H1 (cell line): ENCODE measurements around the gene SLITRK3. TPM values are rescaled to one million over a fixed set of nuclear protein-coding genes. Genes with fewer than 3 reads are reported as not detected.

Source experiments
- CTCF ChIA-PET: fragments of 300-600 bp; sonication (Branson Sonifier 250); formaldehyde crosslinking; loops from one replicate; lab custom pipeline; 2021; ENCODE audit not compliant: partially characterized antibody; lab: Charles Lee
- POLR2A ChIA-PET: fragments of 300-600 bp; sonication (Branson Sonifier 250); formaldehyde crosslinking; loops from one replicate; lab custom pipeline; 2021; ENCODE audit warnings: inconsistent platforms; ENCODE audit not compliant: partially characterized antibody; lab: Charles Lee
- DNase-seq, 2 experiments: peaks; one replicate each; pipeline versions ENCODE4 v3.0.0 to v3.0.0-alpha.2; 2010 to 2022; ENCODE audit warnings: low spot score in 2 of 2, low read depth in 1 of 2, mixed read lengths in 1 of 2
- FAIRE-seq: peaks from 2 replicates; lab custom pipeline; 2011; peaks lifted over from hg19 to GRCh38; lab: Jason Lieb, UNC
- H2AFZ ChIP-seq: 2 replicates; pipeline ENCODE4 v1.8.1; 2012; ENCODE audit warnings: low read length, inconsistent platforms
- H2AK5ac ChIP-seq: 2 replicates; pipeline ENCODE4 v1.6.1; 2013; ENCODE audit warnings: low read depth, low read length
- H2BK120ac ChIP-seq: replicated peaks from 2 replicates; pipeline ENCODE3; 2013; ENCODE audit warnings: low read depth, low read length, inconsistent platforms
- H2BK12ac ChIP-seq: 2 replicates; pipeline ENCODE4 v1.6.1; 2013; ENCODE audit warnings: low read depth, low read length
- H2BK15ac ChIP-seq: 2 replicates; pipeline ENCODE4 v1.6.1; 2013; ENCODE audit warnings: low read length
- H2BK20ac ChIP-seq: 2 replicates; pipeline ENCODE4 v1.6.1; 2013; ENCODE audit warnings: low read length
- H2BK5ac ChIP-seq: 2 replicates; pipeline ENCODE4 v1.6.1; 2013; ENCODE audit warnings: low read depth, low read length
- H3K14ac ChIP-seq: 2 replicates; pipeline ENCODE4 v1.6.1; 2013; ENCODE audit warnings: inconsistent platforms; ENCODE audit not compliant: insufficient read length
- H3K18ac ChIP-seq: 2 replicates; pipeline ENCODE4 v1.6.1; 2013; ENCODE audit warnings: low read length; ENCODE audit errors: extremely low read depth
- H3K23ac ChIP-seq: 2 replicates; pipeline ENCODE4 v1.6.1; 2013; ENCODE audit warnings: inconsistent platforms; ENCODE audit not compliant: insufficient read length
- H3K23me2 ChIP-seq: 2 replicates; pipeline ENCODE4 v1.6.1; 2013; ENCODE audit warnings: low read depth, low read length
- H3K27ac ChIP-seq: 2 replicates; pipeline ENCODE4 v1.6.1; 2011; ENCODE audit warnings: low read depth, low read length, inconsistent platforms
- H3K27me3 ChIP-seq, 4 experiments: replicated peaks in 1 of 4; 1 replicate in 1 of 4; 2 replicates in 3 of 4; pipeline versions ENCODE4 v1.6.1 to v1.8.1; 2011 to 2013; ENCODE audit warnings: low read length in 3 of 4, mild to moderate bottlenecking in 3 of 4, inconsistent platforms in 2 of 4, mixed read lengths in 2 of 4, moderate library complexity in 1 of 4; ENCODE audit not compliant: control insufficient read depth in 3 of 4, insufficient read depth in 3 of 4; ENCODE audit errors: extremely low read depth in 1 of 4
- H3K36me3 ChIP-seq, 4 experiments: 2 replicates each; pipeline versions ENCODE4 v1.6.1 to v1.8.1; 2011 to 2013; ENCODE audit warnings: mild to moderate bottlenecking in 4 of 4, low read length in 3 of 4, moderate library complexity in 2 of 4, control low read depth in 1 of 4, inconsistent platforms in 1 of 4; ENCODE audit not compliant: insufficient read depth in 4 of 4, control insufficient read depth in 2 of 4
- H3K4ac ChIP-seq: replicated peaks from 2 replicates; pipeline ENCODE3; 2013; ENCODE audit warnings: low read length, low read depth, mixed read lengths, inconsistent platforms; ENCODE audit not compliant: insufficient read length
- H3K4me1 ChIP-seq, 4 experiments: replicated peaks in 1 of 4; 1 replicate in 1 of 4; 2 replicates in 3 of 4; pipeline versions ENCODE4 v1.6.1 to v1.8.1; 2011 to 2013; ENCODE audit warnings: low read length in 3 of 4, inconsistent platforms in 2 of 4, mixed read lengths in 1 of 4; ENCODE audit not compliant: insufficient read depth in 4 of 4, control insufficient read depth in 3 of 4
- H3K4me2 ChIP-seq, 2 experiments: 2 replicates each; pipeline versions ENCODE4 v1.6.1 to v1.8.1; 2011 to 2013; ENCODE audit warnings: low read depth in 2 of 2, low read length in 2 of 2, control low read depth in 1 of 2, inconsistent platforms in 1 of 2, mild to moderate bottlenecking in 1 of 2; ENCODE audit not compliant: insufficient read depth in 1 of 2
- H3K4me3 ChIP-seq, 4 experiments: fragments of 200-600, 300-600 bp in 1 of 4; sonication (generic), shearing (Covaris generic), sonication (Bioruptor Twin) in 1 of 4; 2 replicates each; pipeline versions ENCODE4 v1.5.1 to v1.8.1; 2011 to 2016; ENCODE audit warnings: low read length in 4 of 4, low read depth in 3 of 4, control low read depth in 2 of 4, inconsistent platforms in 2 of 4, mild to moderate bottlenecking in 2 of 4, mixed read lengths in 1 of 4, moderate library complexity in 1 of 4; ENCODE audit not compliant: insufficient read depth in 2 of 4; ENCODE audit errors: extremely low read depth in 1 of 4
- H3K56ac ChIP-seq: replicated peaks from 2 replicates; pipeline ENCODE3; 2013; ENCODE audit warnings: low read depth, mild to moderate bottlenecking, mixed read lengths, low read length, inconsistent platforms; ENCODE audit not compliant: insufficient read length
- H3K79me1 ChIP-seq: 2 replicates; pipeline ENCODE4 v1.6.1; 2013; ENCODE audit warnings: low read depth, low read length, control low read depth
- H3K79me2 ChIP-seq, 2 experiments: 2 replicates each; pipeline versions ENCODE4 v1.6.1 to v1.8.1; 2012 to 2013; ENCODE audit warnings: low read length in 2 of 2, mild to moderate bottlenecking in 2 of 2, inconsistent platforms in 1 of 2; ENCODE audit not compliant: insufficient read depth in 2 of 2, control insufficient read depth in 1 of 2
- H3K9ac ChIP-seq, 4 experiments: replicated peaks in 1 of 4; 1 replicate in 1 of 4; 2 replicates in 3 of 4; pipeline versions ENCODE4 v1.6.1 to v1.8.1; 2011 to 2013; ENCODE audit warnings: low read depth in 3 of 4, low read length in 3 of 4, control low read depth in 2 of 4, mild to moderate bottlenecking in 2 of 4, moderate library complexity in 2 of 4, inconsistent platforms in 1 of 4; ENCODE audit errors: extremely low read depth in 1 of 4
- H3K9me3 ChIP-seq, 2 experiments: 2 replicates each; pipeline versions ENCODE4 v1.6.1 to v1.8.1; 2012 to 2013; ENCODE audit warnings: mild to moderate bottlenecking in 2 of 2, moderate library complexity in 2 of 2, control low read depth in 1 of 2, inconsistent platforms in 1 of 2, low read depth in 1 of 2, low read length in 1 of 2, mixed read lengths in 1 of 2; ENCODE audit not compliant: insufficient read depth in 2 of 2
- H4K20me1 ChIP-seq, 2 experiments: replicated peaks in 1 of 2; 2 replicates each; pipeline versions ENCODE3 to v1.8.1; 2011 to 2013; ENCODE audit warnings: inconsistent platforms in 2 of 2, low read length in 2 of 2, mild to moderate bottlenecking in 1 of 2; ENCODE audit not compliant: insufficient read depth in 2 of 2, control insufficient read depth in 1 of 2
- H4K5ac ChIP-seq: 2 replicates; pipeline ENCODE4 v1.6.1; 2013; ENCODE audit warnings: low read length, low read depth, mixed read lengths, inconsistent platforms; ENCODE audit not compliant: insufficient read length
- H4K8ac ChIP-seq: 2 replicates; pipeline ENCODE4 v1.8.0; 2013; ENCODE audit warnings: mild to moderate bottlenecking, moderate library complexity, low read length, inconsistent platforms; ENCODE audit not compliant: insufficient read depth; ENCODE audit errors: extremely low read depth
- H4K91ac ChIP-seq: replicated peaks from 2 replicates; pipeline ENCODE3; 2013; ENCODE audit warnings: low read length, mixed read lengths, inconsistent platforms; ENCODE audit not compliant: insufficient read length
- BRCA1 ChIP-seq: IDR thresholded peaks from 2 replicates; pipeline ENCODE4 v1.6.1; 2012; ENCODE audit warnings: low read depth, low read length, improper control_type of control experiment
- CBX8 ChIP-seq: fragments of 300-800, 300-1000 bp; sonication (generic); IDR thresholded peaks from 2 replicates; pipeline ENCODE4 v1.7.1; 2016; ENCODE audit warnings: low read depth, low read length, borderline replicate concordance
- FOSL1 ChIP-seq: IDR thresholded peaks from 2 replicates; pipeline ENCODE4 v1.6.1; 2011; ENCODE audit warnings: mild to moderate bottlenecking, low read depth, low read length, moderate library complexity; ENCODE audit not compliant: insufficient read depth
- NANOG ChIP-seq: IDR thresholded peaks from 2 replicates; pipeline ENCODE4 v1.6.1; 2011; ENCODE audit warnings: low read length, low read depth, mild to moderate bottlenecking, inconsistent platforms; ENCODE audit not compliant: insufficient read depth, poor library complexity, severe bottlenecking
- POLR2AphosphoS5 ChIP-seq: IDR thresholded peaks from 2 replicates; pipeline ENCODE4 v1.6.1; 2011; ENCODE audit warnings: low read depth, low read length
- RAD21 ChIP-seq, 2 experiments: IDR thresholded peaks in 1 of 2; conservative IDR thresholded peaks in 1 of 2; 2 replicates each; pipeline ENCODE4 v1.6.1; 2011; ENCODE audit warnings: low read depth in 2 of 2, low read length in 2 of 2, improper control_type of control experiment in 1 of 2, inconsistent platforms in 1 of 2, mild to moderate bottlenecking in 1 of 2, moderate library complexity in 1 of 2
- SAP30 ChIP-seq: fragments of 300-600 bp; sonication (generic); IDR thresholded peaks from 2 replicates; pipeline ENCODE4 v1.7.1; 2012; ENCODE audit warnings: low read length, moderate library complexity, mild to moderate bottlenecking, inconsistent platforms; ENCODE audit not compliant: insufficient read depth, insufficient replicate concordance
- SUZ12 ChIP-seq: fragments of 200-600 bp; sonication (generic); IDR thresholded peaks from 2 replicates; pipeline ENCODE4 v1.6.1; 2012; ENCODE audit warnings: mild to moderate bottlenecking, inconsistent platforms, low read length, moderate library complexity, mixed read lengths
- TEAD4 ChIP-seq: IDR thresholded peaks from 2 replicates; pipeline ENCODE4 v1.6.1; 2012; ENCODE audit warnings: low read depth, low read length, inconsistent platforms, mixed read lengths
- WGBS, 2 experiments: shearing (Covaris generic) in 1 of 2; methylation state at CpG; one replicate each; pipeline versions ENCODE4 v1.1.6 to v1.1.7; 2013 to 2015; ENCODE audit warnings: low lambda C conversion rate in 2 of 2, mixed read lengths in 2 of 2, inconsistent platforms in 1 of 2, low coverage in 1 of 2, missing lambda C conversion rate in 1 of 2; ENCODE audit not compliant: insufficient replicate concordance in 2 of 2, insufficient coverage in 1 of 2, insufficient read length in 1 of 2; ENCODE audit errors: extremely low coverage in 1 of 2, missing lambda C conversion rate in 1 of 2; 5-methylcytosine and 5-hydroxymethylcytosine counted together
- polyA plus RNA-seq, 7 experiments: library from polyadenylated mRNA; depleted of rRNA in 3 of 7; stranded (reverse) in 5 of 7; unstranded in 2 of 7; fragments of >200 nt in 5 of 7; fragments of 200-250 nt in 2 of 7; gene quantifications; 1 replicate in 5 of 7; 2 replicates in 1 of 7; 4 replicates in 1 of 7; pipeline versions ENCODE4 v1.2.1 to v1.2.3, GENCODE V29; 2011 to 2013; ENCODE audit warnings: missing spikeins in 2 of 7, mixed read lengths in 2 of 7
- total RNA-seq: library from RNA; stranded (reverse); fragmentation: NEBNext Ultra II Directional; extraction: Animal tissue kit (Norgen Biotek cat#: 25700); gene quantifications from 2 replicates; pipeline ENCODE4 v1.2.1, GENCODE V29; 2021
- TF ChIP-seq, protein P1 (sequence below): IDR thresholded peaks from 2 replicates; pipeline ENCODE4 v1.6.1; 2012; ENCODE audit warnings: inconsistent platforms
- TF ChIP-seq, protein P2 (sequence below), 3 experiments: IDR thresholded peaks; 1 replicate in 2 of 3; 2 replicates in 1 of 3; pipeline versions ENCODE4 v1.5.1 to v1.6.1; 2011; ENCODE audit warnings: low read length in 3 of 3, mild to moderate bottlenecking in 3 of 3, inconsistent platforms in 2 of 3, low read depth in 1 of 3, moderate library complexity in 1 of 3; ENCODE audit not compliant: insufficient read depth in 1 of 3; ENCODE audit errors: control extremely low read depth in 1 of 3

The SLITRK3 gene
- total and polyA plus RNA-seq, 2 of the 8 experiments (the other 6 are each of a cell fraction or from before 2014, with no cell fraction given) = 0.71 to 3.4 TPM

- 97% methylated on average over 3 of the region's 3 CpGs; no CpG with 5 or more reads in 1 of the 2 experiments for WGBS, 2 experiments
- Histone ChIP-seq H2BK120ac (no peak overlapping the region), H2AK5ac (no peak overlapping the region), H3K9ac (no peak overlapping the region), H3K79me2 (no peaks in the 10 kb centered on the region), H2BK5ac (no peak overlapping the region), H3K4me3 (no peak overlapping the region), H3K4me2 (no peak overlapping the region), H2BK15ac (no peak overlapping the region), H3K56ac (no peak overlapping the region), H4K91ac (no peak overlapping the region), H3K9me3 (no peaks in the 10 kb centered on the region), H3K4me1 (no peaks in the 10 kb centered on the region), H3K36me3 (no peaks in the 10 kb centered on the region), H3K18ac (no peak overlapping the region), H3K79me1 (no peaks in the 10 kb centered on the region), H4K8ac (no peak overlapping the region), H2BK20ac (no peak overlapping the region), H3K27ac (no peak overlapping the region), H3K23ac (no peak overlapping the region), H2BK12ac (no peak overlapping the region), H3K27me3 (no peaks in the 10 kb centered on the region), H3K4ac (no peak overlapping the region), H4K20me1 (no peaks in the 10 kb centered on the region), H3K14ac (no peak overlapping the region), H4K5ac (no peak overlapping the region), H2AFZ (no peak overlapping the region), H3K23me2 (no peaks in the 10 kb centered on the region)
- no peak for FAIRE-seq
- POLR2A ChIA-PET = no interaction called here
- no peak for TF ChIP-seq TEAD4
- TF ChIP-seq, protein P1, sequence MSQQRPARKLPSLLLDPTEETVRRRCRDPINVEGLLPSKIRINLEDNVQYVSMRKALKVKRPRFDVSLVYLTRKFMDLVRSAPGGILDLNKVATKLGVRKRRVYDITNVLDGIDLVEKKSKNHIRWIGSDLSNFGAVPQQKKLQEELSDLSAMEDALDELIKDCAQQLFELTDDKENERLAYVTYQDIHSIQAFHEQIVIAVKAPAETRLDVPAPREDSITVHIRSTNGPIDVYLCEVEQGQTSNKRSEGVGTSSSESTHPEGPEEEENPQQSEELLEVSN = no peak
- no peak for TF ChIP-seq RAD21 (IDR thresholded peaks at IDR 0.05 in 1 of 2, conservative IDR thresholded peaks at IDR 0.05 in 1 of 2; ENCODE audit: low read depth in 2 of 2, low read length in 2 of 2)
- TF ChIP-seq, protein P2, sequence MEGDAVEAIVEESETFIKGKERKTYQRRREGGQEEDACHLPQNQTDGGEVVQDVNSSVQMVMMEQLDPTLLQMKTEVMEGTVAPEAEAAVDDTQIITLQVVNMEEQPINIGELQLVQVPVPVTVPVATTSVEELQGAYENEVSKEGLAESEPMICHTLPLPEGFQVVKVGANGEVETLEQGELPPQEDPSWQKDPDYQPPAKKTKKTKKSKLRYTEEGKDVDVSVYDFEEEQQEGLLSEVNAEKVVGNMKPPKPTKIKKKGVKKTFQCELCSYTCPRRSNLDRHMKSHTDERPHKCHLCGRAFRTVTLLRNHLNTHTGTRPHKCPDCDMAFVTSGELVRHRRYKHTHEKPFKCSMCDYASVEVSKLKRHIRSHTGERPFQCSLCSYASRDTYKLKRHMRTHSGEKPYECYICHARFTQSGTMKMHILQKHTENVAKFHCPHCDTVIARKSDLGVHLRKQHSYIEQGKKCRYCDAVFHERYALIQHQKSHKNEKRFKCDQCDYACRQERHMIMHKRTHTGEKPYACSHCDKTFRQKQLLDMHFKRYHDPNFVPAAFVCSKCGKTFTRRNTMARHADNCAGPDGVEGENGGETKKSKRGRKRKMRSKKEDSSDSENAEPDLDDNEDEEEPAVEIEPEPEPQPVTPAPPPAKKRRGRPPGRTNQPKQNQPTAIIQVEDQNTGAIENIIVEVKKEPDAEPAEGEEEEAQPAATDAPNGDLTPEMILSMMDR (IDR thresholded peaks at IDR 0.05; ENCODE audit: control extremely low read depth in 1 of 3, insufficient read depth in 1 of 3, low read depth in 1 of 3, low read length in 3 of 3) = no peak
- TF ChIP-seq CBX8 = no peak
- no peak for TF ChIP-seq SUZ12
- TF ChIP-seq NANOG = no peak
- no peak for TF ChIP-seq SAP30
- TF ChIP-seq BRCA1 = no peak
- no peak for TF ChIP-seq FOSL1
- no peak for TF ChIP-seq POLR2AphosphoS5
- no peak for DNase-seq
- CTCF ChIA-PET = no interaction called here
Observed at GRCh38 chr3:165170236-165170635, 25.9 kb downstream of the SLITRK3 start.
